MM.1S (cell line): Measurements from ENCODE around the gene SYNRG.

Experiments used
- CTCF ChIP-seq: fragments of 300-600 bp; sonication (generic); IDR thresholded peaks from 2 replicates; pipeline ENCODE4 v1.5.1; 2016; ENCODE audit warnings: antibody characterized with exemption, low read length, mixed read lengths
- EZH2 ChIP-seq: fragments of 300-600 bp; sonication (generic); optimal IDR thresholded peaks from 2 replicates; pipeline ENCODE3; 2017; ENCODE audit warnings: low read depth, mild to moderate bottlenecking, antibody characterized with exemption, low read length, mixed read lengths
- EZH2phosphoT487 ChIP-seq: fragments of 300-600 bp; sonication (generic); IDR thresholded peaks from 2 replicates; pipeline ENCODE4 v1.6.1; 2018; ENCODE audit warnings: antibody characterized with exemption, low read length

GRCh38 chr17:37637956-37638355, 28.7 kb upstream of the SYNRG start:
- no peak for TF ChIP-seq CTCF
- TF ChIP-seq EZH2, result no peak
- TF ChIP-seq EZH2phosphoT487, result no peak
